OCI-LY3 (cell line): ENCODE data around the gene EHD3.

ENCODE experiments used
- EZH2phosphoT487 ChIP-seq: fragments of 200-600 bp; shearing (Covaris generic); IDR thresholded peaks from 2 replicates; pipeline ENCODE4 v1.6.1; 2018; ENCODE audit warnings: antibody characterized with exemption, mixed run types, low read depth
- TF ChIP-seq, protein P1 (sequence below): fragments of 200-600, 300-600 bp; sonication (generic); IDR thresholded peaks from 2 replicates; pipeline ENCODE4 v1.5.1; 2014; ENCODE audit warnings: antibody characterized with exemption, low read length, low read depth

DNA sequence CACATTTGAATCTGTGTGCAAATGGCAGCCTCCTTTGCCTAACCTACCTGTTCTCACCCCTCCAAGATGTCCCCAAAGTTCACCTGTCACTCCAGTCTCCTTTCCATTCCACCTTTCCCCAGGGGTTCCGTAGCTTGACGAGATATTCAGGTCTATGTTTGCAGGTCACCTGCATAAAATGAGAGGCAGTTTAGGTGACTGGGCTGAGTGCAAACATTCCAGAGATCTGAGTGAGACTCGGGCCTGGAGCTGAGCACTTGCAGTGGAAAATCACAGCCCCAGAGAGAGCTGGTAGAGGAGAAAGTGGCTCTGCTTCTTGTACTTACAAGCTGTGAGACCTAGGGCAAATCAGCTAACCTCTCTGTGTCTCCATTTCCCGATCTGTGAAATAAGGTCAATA, 36.8 kb upstream of the EHD3 start:
- TF ChIP-seq, protein P1, sequence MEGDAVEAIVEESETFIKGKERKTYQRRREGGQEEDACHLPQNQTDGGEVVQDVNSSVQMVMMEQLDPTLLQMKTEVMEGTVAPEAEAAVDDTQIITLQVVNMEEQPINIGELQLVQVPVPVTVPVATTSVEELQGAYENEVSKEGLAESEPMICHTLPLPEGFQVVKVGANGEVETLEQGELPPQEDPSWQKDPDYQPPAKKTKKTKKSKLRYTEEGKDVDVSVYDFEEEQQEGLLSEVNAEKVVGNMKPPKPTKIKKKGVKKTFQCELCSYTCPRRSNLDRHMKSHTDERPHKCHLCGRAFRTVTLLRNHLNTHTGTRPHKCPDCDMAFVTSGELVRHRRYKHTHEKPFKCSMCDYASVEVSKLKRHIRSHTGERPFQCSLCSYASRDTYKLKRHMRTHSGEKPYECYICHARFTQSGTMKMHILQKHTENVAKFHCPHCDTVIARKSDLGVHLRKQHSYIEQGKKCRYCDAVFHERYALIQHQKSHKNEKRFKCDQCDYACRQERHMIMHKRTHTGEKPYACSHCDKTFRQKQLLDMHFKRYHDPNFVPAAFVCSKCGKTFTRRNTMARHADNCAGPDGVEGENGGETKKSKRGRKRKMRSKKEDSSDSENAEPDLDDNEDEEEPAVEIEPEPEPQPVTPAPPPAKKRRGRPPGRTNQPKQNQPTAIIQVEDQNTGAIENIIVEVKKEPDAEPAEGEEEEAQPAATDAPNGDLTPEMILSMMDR: no peak
- no peak for TF ChIP-seq EZH2phosphoT487
